GM21825 (cell line): ENCODE results near the gene PAFAH1B1.

Source experiments
- ATAC-seq: cut with Tn5 transposase; IDR thresholded peaks from one replicate; pipeline ENCODE4 v1.9.1; 2021; ENCODE audit warnings: mild to moderate bottlenecking, moderate library complexity; ENCODE audit not compliant: unreplicated experiment

The PAFAH1B1 gene

GRCh38 chr17:2701161-2701995 is 107.9 kb downstream of the PAFAH1B1 start:
- ATAC-seq, result no peak

GRCh38 chr17:2701996-2702741 is 108.7 kb downstream of the PAFAH1B1 start:
- no peak for ATAC-seq

- no peak for ATAC-seq
Observed at GRCh38 chr17:2703181-2703580, 109.7 kb downstream of the PAFAH1B1 start.

- ATAC-seq, result no peak
Observed at GRCh38 chr17:2703606-2704005, 110.2 kb downstream of the PAFAH1B1 start.

- no peak for ATAC-seq
Observed at GRCh38 chr17:2704031-2704889, 110.8 kb downstream of the PAFAH1B1 start.

GRCh38 chr17:2704890-2705248 is 111.4 kb downstream of the PAFAH1B1 start:
- no peak for ATAC-seq

GRCh38 chr17:2705263-2705662 is 111.8 kb downstream of the PAFAH1B1 start:
- ATAC-seq, result no peak

- no peak for ATAC-seq
Observed at GRCh38 chr17:2705888-2706795, 112.7 kb downstream of the PAFAH1B1 start.

GRCh38 chr17:2706911-2707510 is 113.6 kb downstream of the PAFAH1B1 start:
- ATAC-seq, result no peak

GRCh38 chr17:2707721-2708584 is 114.5 kb downstream of the PAFAH1B1 start:
- no peak for ATAC-seq

- ATAC-seq, result no peak
Observed at GRCh38 chr17:2708585-2709182, 115.2 kb downstream of the PAFAH1B1 start.

GRCh38 chr17:2709183-2709661 is 115.8 kb downstream of the PAFAH1B1 start:
- no peak for ATAC-seq

- no peak for ATAC-seq
Observed at GRCh38 chr17:2710071-2710802, 116.8 kb downstream of the PAFAH1B1 start.

GRCh38 chr17:2710803-2711607 is 117.6 kb downstream of the PAFAH1B1 start:
- ATAC-seq, result peak; percentile 15

- ATAC-seq, result peak; percentile 56
Observed at GRCh38 chr17:2711608-2712299, 118.3 kb downstream of the PAFAH1B1 start, which contains the start of gene CLUH. TSS of gene CLUH (minus strand) at chr17:2711764. CDS start at chr17:2711661, 103 bp downstream.
